Fibroblast of villous mesenchyme (primary cell): ENCODE measurements around the gene LSS. TPM values are rescaled to one million over a fixed set of nuclear protein-coding genes. Genes with fewer than 3 reads are reported as not detected.

Experiments
- DNase-seq: peaks from one replicate; pipeline ENCODE4 v3.0.0-alpha.2; 2010; ENCODE audit warnings: low read depth
- H3K4me3 ChIP-seq: 2 replicates; pipeline ENCODE4 v1.5.1; 2011; ENCODE audit warnings: low read depth, mild to moderate bottlenecking, low read length
- CTCF ChIP-seq: IDR thresholded peaks from 2 replicates; pipeline ENCODE4 v1.5.1; 2012; ENCODE audit warnings: low read depth, mild to moderate bottlenecking, low read length; ENCODE audit not compliant: insufficient read depth
- total RNA-seq: library from RNA; depleted of rRNA; stranded (reverse); fragments of >200 nt; gene quantifications from 2 replicates; pipeline ENCODE4 v1.2.3, GENCODE V29; 2012

LSS gene
- total RNA-seq, 1 donor = 139 TPM

- DNase-seq = no peak
- TF ChIP-seq CTCF = no peak
- H3K4me3 ChIP-seq = no peak overlapping the region
These were observed 13.9 kb downstream of the LSS start for GRCh38 chr21:46214478-46215340.

GRCh38 chr21:46213620-46214286 lies 14.8 kb downstream of the LSS start:
- no peak overlapping the region for H3K4me3 ChIP-seq
- TF ChIP-seq CTCF = no peak
- no peak for DNase-seq

- H3K4me3 ChIP-seq = no peak overlapping the region
- no peak for TF ChIP-seq CTCF
- DNase-seq = no peak
These were observed 15.7 kb downstream of the LSS start for GRCh38 chr21:46212721-46213484.

- TF ChIP-seq CTCF = no peak
- no peak for DNase-seq
These were observed 16.5 kb downstream of the LSS start for GRCh38 chr21:46211786-46212720.

GRCh38 chr21:46211376-46211775 lies 17.2 kb downstream of the LSS start:
- H3K4me3 ChIP-seq = no peak overlapping the region
- no peak for TF ChIP-seq CTCF
- no peak for DNase-seq

More at GRCh38 chr21:46211786-46212720, 16.5 kb downstream of the LSS start:
- no peak overlapping the region for H3K4me3 ChIP-seq
